ENCODE measurements around the gene CTIF.
"Not testable (repeated sequence)": the region's sequence is repeated elsewhere in the genome, so short reads cannot be mapped to it uniquely, and the experiment has no call there.

The CTIF gene

GRCh38 chr18:48804856-48805610 is 266.2 kb downstream of the CTIF start:
- H3K27me3 Mint-ChIP-seq = no peaks in the 10 kb centered on the region
- H3K27ac Mint-ChIP-seq = peak overlapping the region; percentile 82

GRCh38 chr18:48805826-48806535 is 267.1 kb downstream of the CTIF start:
- peaks cover 77% of the 10 kb centered on the region for H3K4me1 Mint-ChIP-seq (ENCODE audit: low read depth)
- H3K9me3 Mint-ChIP-seq = no peaks in the 10 kb centered on the region
- H3K4me3 Mint-ChIP-seq = no peak overlapping the region
- peak overlapping the region; percentile 82 for H3K27ac Mint-ChIP-seq
- H3K27me3 Mint-ChIP-seq = no peaks in the 10 kb centered on the region
- no peaks in the 10 kb centered on the region for H3K36me3 Mint-ChIP-seq (ENCODE audit: low read depth)

More at GRCh38 chr18:48804856-48805610, 266.2 kb downstream of the CTIF start:
- H3K4me1 Mint-ChIP-seq (ENCODE audit: low read depth) = peaks cover 84% of the 10 kb centered on the region
- H3K4me3 Mint-ChIP-seq = no peak overlapping the region
- no peaks in the 10 kb centered on the region for H3K9me3 Mint-ChIP-seq
- H3K36me3 Mint-ChIP-seq (ENCODE audit: low read depth) = no peaks in the 10 kb centered on the region

- no peaks in the 10 kb centered on the region for H3K27me3 Mint-ChIP-seq
- peak overlapping the region; percentile 82 for H3K27ac Mint-ChIP-seq
- H3K4me1 Mint-ChIP-seq (ENCODE audit: low read depth) = peaks cover 70% of the 10 kb centered on the region
- no peaks in the 10 kb centered on the region for H3K9me3 Mint-ChIP-seq
- H3K36me3 Mint-ChIP-seq (ENCODE audit: low read depth) = no peaks in the 10 kb centered on the region
- H3K4me3 Mint-ChIP-seq = peak overlapping the region; percentile 25
Measured at GRCh38 chr18:48806551-48807261, 267.9 kb downstream of the CTIF start.

GRCh38 chr18:48808476-48808875 is 269.6 kb downstream of the CTIF start:
- H3K36me3 Mint-ChIP-seq (ENCODE audit: low read depth) = no peaks in the 10 kb centered on the region
- peaks cover 67% of the 10 kb centered on the region for H3K4me1 Mint-ChIP-seq (ENCODE audit: low read depth)
- no peak overlapping the region for H3K27ac Mint-ChIP-seq
- no peaks in the 10 kb centered on the region for H3K9me3 Mint-ChIP-seq
- no peak overlapping the region for H3K4me3 Mint-ChIP-seq
- H3K27me3 Mint-ChIP-seq = no peaks in the 10 kb centered on the region

- Mint-ChIP-seq H3K27ac (no peak overlapping the region), H3K36me3 (ENCODE audit: low read depth) (no peaks in the 10 kb centered on the region), H3K4me1 (ENCODE audit: low read depth) (peaks cover 67% of the 10 kb centered on the region), H3K9me3 (no peaks in the 10 kb centered on the region), H3K4me3 (no peak overlapping the region), H3K27me3 (no peaks in the 10 kb centered on the region)
Measured at GRCh38 chr18:48809365-48809764, 270.5 kb downstream of the CTIF start.

GRCh38 chr18:48810805-48811204 is 272.0 kb downstream of the CTIF start:
- Mint-ChIP-seq H3K36me3 (ENCODE audit: low read depth) (no peaks in the 10 kb centered on the region), H3K9me3 (no peaks in the 10 kb centered on the region), H3K27me3 (no peaks in the 10 kb centered on the region), H3K4me1 (ENCODE audit: low read depth) (peaks cover 67% of the 10 kb centered on the region), H3K27ac (peak overlapping the region; percentile 54), H3K4me3 (no peak overlapping the region)

- Mint-ChIP-seq H3K27me3 (no peaks in the 10 kb centered on the region), H3K36me3 (ENCODE audit: low read depth) (no peaks in the 10 kb centered on the region), H3K4me1 (ENCODE audit: low read depth) (peaks cover 67% of the 10 kb centered on the region), H3K4me3 (no peak overlapping the region), H3K9me3 (no peaks in the 10 kb centered on the region), H3K27ac (no peak overlapping the region)
Measured at GRCh38 chr18:48811401-48811800, 272.6 kb downstream of the CTIF start.

GRCh38 chr18:48811977-48812451 is 273.2 kb downstream of the CTIF start:
- not testable (repeated sequence) for H3K27me3 Mint-ChIP-seq; H3K9me3 Mint-ChIP-seq; H3K27ac Mint-ChIP-seq; H3K36me3 Mint-ChIP-seq (ENCODE audit: low read depth); H3K4me3 Mint-ChIP-seq
- peaks cover 65% of the 10 kb centered on the region for H3K4me1 Mint-ChIP-seq (ENCODE audit: low read depth)

GRCh38 chr18:48813321-48813720 is 274.5 kb downstream of the CTIF start:
- peak overlapping the region; percentile 56 for H3K27ac Mint-ChIP-seq
- H3K27me3 Mint-ChIP-seq = no peaks in the 10 kb centered on the region
- H3K36me3 Mint-ChIP-seq (ENCODE audit: low read depth) = peaks cover 6% of the 10 kb centered on the region
- peaks cover 60% of the 10 kb centered on the region for H3K4me1 Mint-ChIP-seq (ENCODE audit: low read depth)
- H3K9me3 Mint-ChIP-seq = no peaks in the 10 kb centered on the region
- H3K4me3 Mint-ChIP-seq = no peak overlapping the region

GRCh38 chr18:48813833-48814489 is 275.1 kb downstream of the CTIF start:
- peak overlapping the region; percentile 42 for H3K4me3 Mint-ChIP-seq
- H3K4me1 Mint-ChIP-seq (ENCODE audit: low read depth) = peaks cover 56% of the 10 kb centered on the region
- peak overlapping the region; percentile 91 for H3K27ac Mint-ChIP-seq
- H3K36me3 Mint-ChIP-seq (ENCODE audit: low read depth) = peaks cover 7% of the 10 kb centered on the region
- H3K9me3 Mint-ChIP-seq = no peaks in the 10 kb centered on the region
- no peaks in the 10 kb centered on the region for H3K27me3 Mint-ChIP-seq

GRCh38 chr18:48814490-48815178 is 275.8 kb downstream of the CTIF start:
- peaks cover 7% of the 10 kb centered on the region for H3K36me3 Mint-ChIP-seq (ENCODE audit: low read depth)
- H3K27ac Mint-ChIP-seq = peak overlapping the region; percentile 91
- H3K4me1 Mint-ChIP-seq (ENCODE audit: low read depth) = peaks cover 56% of the 10 kb centered on the region
- H3K9me3 Mint-ChIP-seq = no peaks in the 10 kb centered on the region
- no peaks in the 10 kb centered on the region for H3K27me3 Mint-ChIP-seq
- H3K4me3 Mint-ChIP-seq = no peak overlapping the region

GRCh38 chr18:48815179-48815515 is 276.3 kb downstream of the CTIF start:
- Mint-ChIP-seq H3K27me3 (no peaks in the 10 kb centered on the region), H3K9me3 (no peaks in the 10 kb centered on the region), H3K4me3 (no peak overlapping the region), H3K27ac (peak overlapping the region; percentile 91), H3K4me1 (ENCODE audit: low read depth) (peaks cover 57% of the 10 kb centered on the region), H3K36me3 (ENCODE audit: low read depth) (peaks cover 7% of the 10 kb centered on the region)

- H3K4me3 Mint-ChIP-seq = no peak overlapping the region
- no peaks in the 10 kb centered on the region for H3K9me3 Mint-ChIP-seq
- H3K27ac Mint-ChIP-seq = peak overlapping the region; percentile 91
- H3K4me1 Mint-ChIP-seq (ENCODE audit: low read depth) = peaks cover 62% of the 10 kb centered on the region
- no peaks in the 10 kb centered on the region for H3K27me3 Mint-ChIP-seq
- peaks cover 7% of the 10 kb centered on the region for H3K36me3 Mint-ChIP-seq (ENCODE audit: low read depth)
Measured at GRCh38 chr18:48815581-48816324, 276.9 kb downstream of the CTIF start.

GRCh38 chr18:48816554-48816953 is 277.7 kb downstream of the CTIF start:
- Mint-ChIP-seq H3K36me3 (ENCODE audit: low read depth) (peaks cover 7% of the 10 kb centered on the region), H3K9me3 (no peaks in the 10 kb centered on the region), H3K4me3 (no peak overlapping the region), H3K27me3 (no peaks in the 10 kb centered on the region), H3K27ac (peak overlapping the region; percentile 91), H3K4me1 (ENCODE audit: low read depth) (peaks cover 68% of the 10 kb centered on the region)

Data from stimulated activated naive CD8-positive, alpha-beta T cell treated with anti-CD3 and anti-CD28 coated beads, Interleukin-15, Interleukin-2, amounts not matched to agents 100 ng/mL and 50 ng/mL, for 24 hours (primary cell).